HG02973 (cell line): Measurements from ENCODE around the gene AK3.
"Not testable (repeated sequence)": the region's sequence is repeated elsewhere in the genome, so short reads cannot be mapped to it uniquely, and the experiment has no call there.

Experiments used
- ATAC-seq: cut with Tn5 transposase; IDR thresholded peaks from one replicate; pipeline ENCODE4 v1.9.1; 2021; ENCODE audit warnings: moderate library complexity; ENCODE audit not compliant: unreplicated experiment

The AK3 gene

DNA sequence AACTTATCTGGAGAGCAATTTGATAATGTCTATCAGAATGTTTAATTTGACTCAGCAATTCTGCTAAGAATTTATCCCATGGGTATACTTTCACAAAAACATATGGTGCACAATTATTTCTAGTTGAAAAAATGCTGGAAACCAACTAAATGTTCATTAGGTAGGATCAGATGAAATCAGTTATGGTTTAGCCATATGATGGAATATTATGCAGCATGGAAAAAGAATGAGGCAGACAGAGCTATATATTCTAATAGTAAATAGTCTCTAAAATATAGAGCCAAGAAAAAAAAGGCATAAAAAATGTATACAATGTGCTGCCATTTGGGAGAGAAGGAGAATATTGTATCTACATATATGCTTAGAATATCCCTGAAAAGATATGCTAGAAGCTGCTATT is 71.1 kb downstream of the AK3 start:
- no peak for ATAC-seq

DNA sequence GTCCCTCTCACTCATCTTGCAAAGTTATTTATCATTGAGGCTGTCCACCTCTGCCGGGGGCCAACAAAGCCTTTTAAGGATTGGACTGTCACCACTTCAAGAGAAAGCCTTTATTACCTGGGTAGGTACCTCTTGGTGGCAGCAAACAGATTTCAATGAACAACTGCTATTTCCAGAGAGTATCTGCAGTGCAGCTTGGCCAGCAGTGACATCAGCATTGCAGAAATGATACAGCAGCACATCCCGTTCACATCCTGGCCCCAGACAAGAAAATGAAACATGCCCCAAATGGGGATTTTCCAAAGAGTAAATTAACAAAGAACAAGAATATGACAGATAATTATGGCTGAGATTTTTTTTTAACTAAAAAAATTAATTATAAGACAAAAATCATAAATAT is 72.4 kb downstream of the AK3 start:
- ATAC-seq: no peak

DNA sequence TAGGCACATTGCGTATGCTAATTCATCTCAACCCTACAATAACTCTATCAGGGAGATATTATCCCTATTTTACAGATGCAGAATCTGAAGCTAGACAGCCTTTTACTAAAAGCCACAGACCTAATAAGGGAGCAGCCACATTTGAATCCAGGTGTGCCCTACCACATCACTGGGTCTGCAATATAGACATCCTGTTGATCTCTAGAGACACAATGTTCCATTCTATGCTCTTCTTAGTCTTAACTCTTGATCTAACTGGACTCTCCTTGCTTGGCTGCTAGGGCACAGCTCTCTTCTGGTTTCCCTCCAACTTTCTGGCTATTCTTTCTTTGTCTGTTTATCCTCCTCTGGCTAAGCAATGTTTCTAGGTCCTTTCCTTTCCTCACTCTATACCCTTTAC is 73.3 kb downstream of the AK3 start:
- no peak for ATAC-seq

DNA sequence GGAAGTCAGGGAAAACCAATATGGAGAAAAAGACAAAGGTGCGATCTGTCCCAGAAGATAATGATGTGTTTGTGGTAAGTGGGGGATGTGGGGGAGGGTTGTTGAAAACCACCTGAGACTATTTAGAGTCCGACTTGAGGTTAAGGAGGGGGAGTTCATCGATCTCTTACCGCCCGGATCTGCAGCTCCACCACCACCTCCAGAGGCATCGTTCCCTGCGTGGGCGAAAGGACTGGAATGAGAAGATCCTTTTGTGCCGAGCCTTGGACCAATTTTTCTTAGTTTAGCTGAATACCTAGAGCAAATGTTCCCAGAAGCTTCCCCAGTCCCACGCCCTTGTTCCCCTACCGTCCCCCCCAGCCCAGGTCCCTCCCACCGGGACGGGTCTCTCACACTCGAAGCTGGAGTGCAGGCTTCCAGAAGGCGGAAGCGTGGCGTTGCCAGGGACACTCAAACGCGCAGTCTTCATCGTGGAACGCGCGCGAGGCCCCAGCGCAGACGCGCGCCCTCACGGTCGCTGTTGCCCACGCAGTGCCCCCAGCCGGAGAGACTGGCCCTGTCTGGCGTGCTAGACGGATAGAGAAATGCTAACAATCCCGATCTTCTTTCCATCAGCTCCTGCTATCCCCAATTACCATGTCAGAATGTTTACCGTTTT is 74.8 kb downstream of the AK3 start, which contains the start of gene SPATA6L:
TSS of gene SPATA6L (minus strand) at position 439 of the 658 bp plus-strand sequence. CDS start at position 209, 230 bp downstream.
- ATAC-seq: no peak

DNA sequence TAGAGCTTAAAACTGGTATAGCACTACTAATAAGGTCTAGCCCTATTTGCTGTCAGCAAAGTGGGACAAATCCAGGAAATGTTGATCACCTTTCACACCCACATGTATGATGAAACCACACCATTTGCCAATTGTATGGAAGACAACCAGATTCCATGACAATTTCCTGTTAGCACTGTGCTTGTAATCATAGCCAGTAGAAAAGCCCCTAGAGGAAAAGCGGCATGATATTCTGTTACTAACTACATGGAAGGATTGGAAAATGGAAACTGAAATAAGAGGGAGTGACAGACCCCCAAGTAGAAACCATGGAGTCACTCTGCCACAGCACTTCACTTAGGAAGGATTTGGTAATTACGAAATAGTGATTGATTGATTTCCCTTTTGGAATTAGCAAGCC is 75.6 kb downstream of the AK3 start:
- no peak for ATAC-seq

DNA sequence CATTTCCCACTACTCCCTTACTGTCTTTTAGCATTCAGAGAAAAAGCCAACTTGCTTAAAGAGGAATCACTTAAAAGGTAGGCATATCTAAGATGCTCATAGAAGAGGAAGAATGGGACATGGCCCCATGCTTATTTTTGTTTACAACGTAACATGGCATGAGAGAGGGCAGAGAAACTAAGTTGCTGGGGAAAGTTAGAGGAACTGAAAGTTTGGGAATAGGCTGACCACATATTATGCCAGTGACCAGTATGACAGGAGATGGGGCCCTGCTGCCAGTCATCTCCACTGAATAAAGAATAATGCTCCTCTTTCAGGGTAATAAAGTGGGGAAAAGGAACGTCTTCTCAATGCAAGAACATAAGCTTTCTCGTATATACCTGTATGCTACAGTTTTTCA is 77.0 kb downstream of the AK3 start:
- no peak for ATAC-seq

DNA sequence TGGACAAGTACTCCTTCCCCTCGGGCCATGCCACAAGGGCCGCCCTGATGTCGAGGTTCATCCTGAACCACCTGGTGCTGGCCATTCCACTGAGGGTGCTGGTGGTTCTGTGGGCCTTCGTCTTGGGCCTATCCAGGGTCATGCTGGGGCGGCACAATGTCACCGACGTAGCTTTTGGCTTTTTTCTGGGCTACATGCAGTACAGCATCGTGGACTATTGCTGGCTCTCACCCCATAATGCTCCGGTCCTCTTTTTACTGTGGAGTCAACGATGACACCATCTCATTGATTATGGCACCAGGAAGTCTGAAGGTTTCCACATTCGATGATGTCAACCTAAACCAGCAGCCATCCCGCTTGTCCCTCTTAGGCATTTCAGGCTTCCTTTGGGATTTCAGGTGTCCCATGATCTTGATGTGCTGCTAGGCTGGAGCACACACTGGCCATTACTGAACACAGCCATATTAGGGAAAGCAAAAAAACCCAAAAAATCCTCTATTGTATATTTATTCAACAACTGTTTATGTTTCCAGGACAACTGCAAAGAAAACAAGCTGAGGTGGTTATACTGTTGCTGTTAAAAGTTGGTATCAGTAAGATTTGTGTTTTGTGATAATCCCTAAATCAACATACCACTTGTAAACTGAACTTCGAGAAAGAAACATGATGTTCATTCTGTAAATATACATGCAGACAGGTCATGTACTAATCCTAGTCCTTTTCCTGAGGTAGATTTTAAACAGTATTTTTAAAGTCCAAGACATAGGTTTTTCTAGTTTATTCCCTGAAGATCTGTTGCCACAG is 77.8 kb downstream of the AK3 start:
- peak; percentile 4 for ATAC-seq

DNA sequence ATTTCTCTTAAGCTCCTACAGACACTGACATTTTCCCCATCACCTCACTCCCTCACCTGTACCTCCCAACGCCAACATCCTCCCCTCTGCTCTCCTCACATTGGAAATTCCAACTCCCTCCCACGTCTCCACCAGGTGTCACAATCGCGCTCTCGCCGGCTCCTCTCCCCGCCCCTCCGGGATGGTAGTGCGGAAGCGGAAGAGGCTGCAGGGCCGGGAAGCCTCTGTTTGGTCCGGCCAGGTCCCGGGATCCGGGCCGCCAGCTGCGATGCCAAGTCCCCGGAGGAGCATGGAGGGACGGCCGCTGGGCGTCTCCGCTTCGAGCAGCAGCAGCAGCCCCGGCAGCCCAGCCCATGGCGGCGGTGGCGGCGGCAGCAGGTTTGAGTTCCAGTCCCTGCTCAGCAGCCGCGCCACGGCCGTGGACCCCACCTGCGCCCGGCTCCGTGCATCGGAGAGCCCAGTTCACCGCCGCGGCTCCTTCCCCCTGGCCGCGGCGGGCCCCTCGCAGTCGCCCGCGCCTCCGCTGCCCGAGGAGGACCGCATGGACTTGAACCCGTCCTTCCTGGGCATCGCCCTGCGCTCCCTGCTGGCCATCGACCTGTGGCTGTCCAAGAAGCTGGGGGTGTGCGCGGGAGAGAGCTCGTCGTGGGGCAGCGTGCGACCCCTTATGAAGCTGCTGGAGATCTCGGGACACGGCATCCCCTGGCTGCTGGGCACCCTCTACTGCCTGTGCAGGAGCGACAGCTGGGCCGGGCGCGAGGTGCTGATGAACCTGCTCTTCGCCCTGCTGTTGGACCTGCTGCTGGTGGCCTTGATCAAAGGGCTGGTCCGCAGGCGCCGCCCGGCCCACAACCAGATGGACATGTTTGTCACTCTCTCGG is 78.7 kb downstream of the AK3 start, which contains the start of gene PLPP6:
TSS of gene PLPP6 (plus strand) at position 187 of the 881 bp plus-strand sequence. CDS start at position 269, 82 bp downstream.
- peak; percentile 78 for ATAC-seq

DNA sequence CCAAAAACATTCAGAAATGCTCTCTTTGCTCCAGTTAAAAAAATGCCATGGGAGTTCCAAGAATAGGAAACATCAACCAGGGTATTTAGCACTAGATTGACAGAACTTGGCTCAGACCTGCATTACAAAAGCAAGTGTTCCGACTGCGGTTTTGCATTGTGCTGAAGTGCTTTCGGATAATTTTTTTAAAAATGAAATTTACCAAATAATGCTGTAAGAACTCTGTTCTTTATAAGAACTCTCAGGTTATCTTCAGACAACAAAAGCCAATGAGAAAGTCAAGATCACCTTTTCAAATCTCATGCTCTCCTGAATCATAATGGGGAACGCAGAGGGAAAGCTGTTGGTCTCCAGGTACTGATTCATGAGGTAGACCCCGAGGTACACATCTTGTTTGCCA is 79.4 kb downstream of the AK3 start:
- ATAC-seq: no peak

DNA sequence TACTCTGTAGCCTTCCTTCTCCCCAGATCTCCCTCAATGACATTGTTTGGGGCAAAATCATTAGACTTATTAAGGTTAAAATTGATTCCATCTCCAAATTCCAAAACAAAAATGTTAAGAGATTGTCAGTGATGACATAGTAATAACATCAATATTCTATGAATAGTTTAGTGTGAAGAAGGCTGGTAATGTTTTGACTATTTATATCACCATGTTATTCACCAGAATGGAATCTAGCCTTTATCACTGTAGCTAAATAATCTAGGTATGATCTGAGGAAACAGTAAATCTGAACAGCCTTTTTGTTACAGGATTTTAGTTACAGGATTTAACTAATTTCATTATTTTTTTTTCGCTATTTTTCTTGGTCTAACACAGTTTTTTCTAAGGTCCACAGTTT is 79.8 kb downstream of the AK3 start:
- ATAC-seq: no peak

DNA sequence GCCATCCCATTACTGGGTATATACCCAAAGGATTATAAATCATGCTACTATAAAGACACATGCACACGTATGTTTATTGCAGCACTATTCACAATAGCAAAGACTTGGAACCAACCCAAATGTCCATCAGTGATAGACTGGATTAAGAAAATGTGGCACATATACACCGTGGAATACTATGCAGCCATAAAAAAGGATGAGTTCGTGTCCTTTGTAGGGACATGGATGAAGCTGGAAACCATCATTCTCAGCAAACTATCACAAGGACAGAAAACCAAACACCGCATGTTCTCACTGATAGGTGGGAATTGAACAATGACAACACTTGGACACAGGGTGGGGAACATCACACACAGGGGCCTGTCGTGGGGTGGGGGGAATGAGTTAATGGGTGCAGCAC is 80.3 kb downstream of the AK3 start:
- not testable (repeated sequence) for ATAC-seq
